Ovary (tissue), 3 donors: ENCODE results near the gene FAM3B.

ENCODE experiments used
- CTCF ChIP-seq, 3 donors: fragments of 450-650 bp in 2 of 3; fragments of 200-600 bp in 1 of 3; IDR thresholded peaks; one replicate each; pipeline versions ENCODE4 v1.5.1 to v1.8.0; 2016 to 2022; ENCODE audit warnings: antibody characterized with exemption in 3 of 3, mild to moderate bottlenecking in 1 of 3
- EP300 ChIP-seq: sonication (generic); formaldehyde crosslinking; IDR thresholded peaks from one replicate; pipeline ENCODE4 v1.6.1; 2017; ENCODE audit warnings: antibody characterized with exemption
- POLR2A ChIP-seq: fragments of 450-650 bp; IDR thresholded peaks from one replicate; pipeline ENCODE4 v1.6.1; 2017; ENCODE audit warnings: antibody characterized with exemption, mild to moderate bottlenecking, moderate library complexity
- donor health status: DM: no; HTN: no; CAD: no.

DNA sequence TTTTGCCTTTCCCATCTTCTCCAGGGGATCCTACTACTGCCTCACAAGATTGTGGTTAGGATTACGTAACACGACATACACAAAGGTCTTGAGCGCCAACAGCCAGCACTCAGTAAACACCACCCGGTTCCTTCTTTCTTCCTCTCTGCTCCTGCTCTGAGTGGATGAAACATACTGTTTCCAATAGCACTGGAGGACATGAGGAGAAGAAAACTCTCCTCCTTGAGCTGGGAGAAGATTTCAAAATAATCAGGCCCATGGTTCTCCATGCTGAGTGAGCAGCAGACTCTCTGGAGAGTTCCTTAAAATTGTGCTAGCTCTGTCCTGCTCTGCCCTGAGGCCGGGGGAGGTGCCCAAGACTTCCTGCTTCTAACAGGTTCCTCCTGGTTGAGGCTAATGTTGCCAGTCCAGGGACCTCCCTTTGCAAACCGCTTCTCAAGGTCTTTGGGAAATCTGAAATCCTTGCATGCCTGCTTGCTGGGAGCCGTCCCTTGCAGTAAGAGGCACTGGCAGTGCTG is 80.0 kb downstream of the FAM3B start:
- no peak for TF ChIP-seq CTCF (IDR thresholded peaks at IDR 0.05)
- TF ChIP-seq EP300 = no peak
- no peak for TF ChIP-seq POLR2A
